Ishikawa (cell line): ENCODE measurements around the gene GTF2A2.

Experiments used
- CEBPB ChIP-seq: IDR thresholded peaks from 2 replicates; pipeline ENCODE4 v1.6.1; 2012
- CREB1 ChIP-seq: IDR thresholded peaks from 2 replicates; pipeline ENCODE4 v1.6.1; 2012; ENCODE audit warnings: low read depth
- EGR1 ChIP-seq: IDR thresholded peaks from 2 replicates; pipeline ENCODE4 v1.6.1; 2012
- EP300 ChIP-seq: IDR thresholded peaks from 2 replicates; pipeline ENCODE4 v1.6.1; 2012; ENCODE audit warnings: borderline replicate concordance
- FOXM1 ChIP-seq: IDR thresholded peaks from 2 replicates; pipeline ENCODE4 v1.6.1; 2012; ENCODE audit warnings: low read depth, borderline replicate concordance
- NFIC ChIP-seq: IDR thresholded peaks from 2 replicates; pipeline ENCODE4 v1.6.1; 2012
- RAD21 ChIP-seq: IDR thresholded peaks from 2 replicates; pipeline ENCODE4 v1.6.1; 2012; ENCODE audit warnings: low read depth
- TAF1 ChIP-seq: IDR thresholded peaks from 2 replicates; pipeline ENCODE4 v1.6.1; 2012; ENCODE audit warnings: low read depth, mild to moderate bottlenecking
- TCF12 ChIP-seq: IDR thresholded peaks from 2 replicates; pipeline ENCODE4 v1.6.1; 2012; ENCODE audit warnings: low read depth
- TEAD4 ChIP-seq: IDR thresholded peaks from 2 replicates; pipeline ENCODE4 v1.6.1; 2012
- YY1 ChIP-seq: IDR thresholded peaks from 2 replicates; pipeline ENCODE4 v1.6.1; 2012; ENCODE audit warnings: low read depth
- ZBTB7A ChIP-seq: IDR thresholded peaks from 2 replicates; pipeline ENCODE4 v1.6.1; 2012; ENCODE audit warnings: low read depth
- TF ChIP-seq, protein P1 (sequence below): IDR thresholded peaks from 2 replicates; pipeline ENCODE4 v1.6.1; 2012
- TF ChIP-seq, protein P2 (sequence below): IDR thresholded peaks from 2 replicates; pipeline ENCODE4 v1.6.1; 2012

Gene GTF2A2

DNA sequence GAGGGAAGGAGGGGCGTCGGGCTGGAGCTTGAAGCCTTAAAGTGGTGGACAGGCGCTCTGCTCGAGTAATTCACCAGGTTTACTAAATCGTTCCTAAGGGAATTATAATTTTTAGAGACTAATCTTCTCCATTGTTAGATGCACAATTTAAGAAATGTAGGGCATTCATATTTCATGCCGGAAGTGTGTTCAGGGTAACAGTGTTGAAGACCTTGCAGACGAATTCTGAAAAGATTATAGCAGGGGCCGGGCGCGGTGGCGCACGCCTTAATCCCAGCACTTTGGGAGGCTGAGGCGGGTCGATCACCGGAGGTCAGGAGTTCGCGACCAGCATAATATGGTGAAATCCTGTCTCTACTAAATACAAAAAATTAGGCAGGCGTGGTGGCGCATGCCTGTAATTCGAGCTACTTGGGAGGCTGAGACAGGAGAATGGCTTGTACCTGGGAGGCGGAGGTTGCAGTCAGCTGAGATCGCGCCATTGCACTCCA, 365 bp upstream of the GTF2A2 start:
- TF ChIP-seq TEAD4 (no peak), CEBPB (no peak), EP300 (no peak), RAD21 (no peak), FOXM1 (no peak), EGR1 (no peak), CREB1 (no peak)
- TF ChIP-seq, protein P1, sequence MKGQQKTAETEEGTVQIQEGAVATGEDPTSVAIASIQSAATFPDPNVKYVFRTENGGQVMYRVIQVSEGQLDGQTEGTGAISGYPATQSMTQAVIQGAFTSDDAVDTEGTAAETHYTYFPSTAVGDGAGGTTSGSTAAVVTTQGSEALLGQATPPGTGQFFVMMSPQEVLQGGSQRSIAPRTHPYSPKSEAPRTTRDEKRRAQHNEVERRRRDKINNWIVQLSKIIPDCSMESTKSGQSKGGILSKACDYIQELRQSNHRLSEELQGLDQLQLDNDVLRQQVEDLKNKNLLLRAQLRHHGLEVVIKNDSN, result no peak
- TF ChIP-seq, protein P2, sequence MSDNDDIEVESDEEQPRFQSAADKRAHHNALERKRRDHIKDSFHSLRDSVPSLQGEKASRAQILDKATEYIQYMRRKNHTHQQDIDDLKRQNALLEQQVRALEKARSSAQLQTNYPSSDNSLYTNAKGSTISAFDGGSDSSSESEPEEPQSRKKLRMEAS, result no peak

DNA sequence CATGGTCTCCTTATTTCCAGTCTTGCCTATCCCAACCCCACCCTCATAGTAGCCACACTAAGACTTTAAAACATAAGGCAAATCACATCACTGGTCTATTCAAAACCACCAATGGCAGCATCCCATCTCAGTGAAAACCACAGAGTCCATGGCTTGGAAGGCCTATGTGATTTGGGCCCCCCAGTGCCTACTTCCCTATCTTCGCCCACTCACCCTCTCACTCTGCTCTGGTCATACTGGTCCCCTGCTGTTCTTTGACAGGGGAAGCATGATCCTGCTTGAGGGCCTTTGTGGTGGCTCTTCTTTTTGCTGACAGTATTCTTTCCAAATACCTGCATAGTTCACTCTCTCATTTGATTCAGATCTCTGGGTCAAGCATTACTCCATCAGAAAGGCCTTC, 3.3 kb downstream of the GTF2A2 start:
- no peak for TF ChIP-seq TCF12
- no peak for TF ChIP-seq EP300
- no peak for TF ChIP-seq ZBTB7A
- TF ChIP-seq EGR1, result no peak
- no peak for TF ChIP-seq TEAD4
- no peak for TF ChIP-seq TAF1

DNA sequence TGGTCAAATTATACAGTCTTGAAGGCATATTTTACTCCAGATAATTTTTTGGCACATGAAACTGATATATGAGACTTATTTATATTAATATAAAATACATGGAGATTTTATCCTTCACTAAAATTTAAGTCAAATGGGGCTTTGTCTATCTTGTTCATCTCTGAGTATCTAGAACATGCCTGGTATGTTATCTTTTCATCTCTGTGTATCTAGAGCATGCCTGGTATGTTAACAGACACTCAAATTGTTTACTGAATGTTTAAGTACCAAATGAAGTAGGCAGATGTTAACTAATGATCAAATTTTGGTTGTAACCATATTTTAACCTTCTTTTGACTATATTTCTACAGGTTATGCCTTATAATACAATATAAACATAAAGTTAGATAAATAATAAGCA, 7.7 kb downstream of the GTF2A2 start:
- TF ChIP-seq, protein P2, result no peak
- TF ChIP-seq CREB1 (no peak), TAF1 (no peak), FOXM1 (no peak), NFIC (no peak), EP300 (no peak)

DNA sequence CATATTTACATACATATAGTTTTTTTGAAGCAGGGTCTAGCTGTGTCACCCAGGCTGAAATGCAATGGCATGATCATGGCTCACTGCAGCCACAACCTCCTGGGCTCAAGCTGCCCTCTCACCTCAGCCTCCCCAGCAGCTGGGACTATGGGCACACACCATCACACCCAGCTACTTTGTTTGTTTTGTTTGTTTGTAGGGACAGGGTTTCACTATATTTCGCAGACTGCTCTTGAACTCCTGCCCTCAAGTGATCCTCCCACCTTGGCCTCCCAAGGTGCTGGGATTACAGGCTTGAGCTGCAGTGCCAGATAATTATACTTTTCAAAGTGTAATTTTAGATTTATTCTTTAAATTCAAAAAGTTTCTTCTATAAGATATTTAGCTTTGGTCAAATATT, 10.2 kb downstream of the GTF2A2 start:
- TF ChIP-seq CREB1, result no peak
- TF ChIP-seq TEAD4, result no peak
- TF ChIP-seq TCF12, result no peak
- TF ChIP-seq TAF1, result no peak
- TF ChIP-seq CEBPB, result no peak
- TF ChIP-seq ZBTB7A, result no peak
- TF ChIP-seq, protein P1, result no peak
- TF ChIP-seq FOXM1, result no peak
- TF ChIP-seq EGR1, result no peak
- no peak for TF ChIP-seq EP300
- TF ChIP-seq, protein P2, result no peak
- no peak for TF ChIP-seq RAD21
- no peak for TF ChIP-seq YY1

DNA sequence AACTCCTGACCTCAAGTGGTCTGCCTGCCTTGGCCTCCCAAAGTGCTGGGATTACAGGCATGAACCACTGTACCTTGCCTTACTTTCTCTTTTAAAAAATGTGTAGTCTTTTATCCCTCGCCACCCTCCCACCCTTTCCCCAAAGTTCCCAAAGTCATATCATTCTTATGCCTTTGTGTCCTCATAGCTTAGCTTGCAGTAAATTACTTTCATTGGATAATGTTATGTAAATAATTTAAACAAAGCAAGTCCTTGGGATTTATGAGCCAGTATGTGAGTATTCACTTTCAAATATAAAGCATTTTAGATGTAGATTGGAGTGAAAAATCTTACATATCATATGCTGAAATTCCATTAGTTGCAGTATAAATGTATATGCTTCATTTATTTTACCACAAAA, 11.0 kb downstream of the GTF2A2 start:
- TF ChIP-seq TAF1, result no peak
- no peak for TF ChIP-seq NFIC
- TF ChIP-seq YY1, result no peak
- TF ChIP-seq, protein P1, result no peak
- TF ChIP-seq ZBTB7A, result no peak
- TF ChIP-seq, protein P2, result no peak
- no peak for TF ChIP-seq CREB1
- no peak for TF ChIP-seq TEAD4

DNA sequence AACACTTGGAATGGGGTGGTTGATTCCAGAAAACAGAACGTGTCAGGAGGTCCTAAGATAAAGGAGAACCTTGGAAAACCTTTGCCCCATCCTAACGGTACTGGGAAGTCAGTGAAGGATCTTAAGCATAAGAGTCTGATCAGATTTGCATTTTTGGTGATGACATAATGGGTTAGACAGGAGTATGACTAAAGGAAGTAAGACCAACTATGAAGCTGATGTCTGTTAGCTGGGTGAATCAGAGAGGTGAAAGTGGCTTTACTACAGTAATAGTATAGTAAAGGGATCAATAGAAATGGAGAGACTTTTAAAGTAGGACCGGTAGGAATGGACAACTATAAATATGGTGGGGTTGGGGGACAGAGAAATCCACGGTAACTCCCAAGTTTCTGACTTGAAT, 12.6 kb downstream of the GTF2A2 start:
- TF ChIP-seq CREB1, result no peak
- TF ChIP-seq TCF12, result no peak
- no peak for TF ChIP-seq ZBTB7A
- TF ChIP-seq RAD21, result no peak
- no peak for TF ChIP-seq CEBPB
- TF ChIP-seq EGR1, result no peak
- TF ChIP-seq, protein P1, result no peak
- TF ChIP-seq TEAD4, result no peak
- TF ChIP-seq, protein P2, result no peak
- TF ChIP-seq YY1, result no peak
- no peak for TF ChIP-seq NFIC

DNA sequence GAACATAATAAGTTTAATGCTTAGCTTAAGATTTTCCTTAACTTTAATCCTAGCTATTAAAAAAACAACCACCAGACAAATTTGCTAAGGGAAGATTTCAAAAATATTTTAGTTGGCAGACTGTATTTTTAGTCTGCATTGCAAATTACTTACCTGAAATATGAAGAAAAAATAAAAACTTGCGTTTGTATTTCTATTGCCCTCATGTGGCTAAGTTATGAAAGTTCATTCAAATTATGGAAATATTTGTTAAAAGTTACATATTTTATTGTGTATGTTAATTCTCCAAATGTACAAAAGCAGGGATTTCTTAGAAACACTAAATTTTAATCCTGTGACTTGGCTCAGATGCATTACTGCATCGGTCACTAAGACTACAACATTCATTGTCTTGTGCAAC, 15.0 kb downstream of the GTF2A2 start:
- TF ChIP-seq, protein P1, result no peak
- no peak for TF ChIP-seq CEBPB
- TF ChIP-seq, protein P2, result no peak
- TF ChIP-seq RAD21, result no peak
- TF ChIP-seq FOXM1, result no peak
- no peak for TF ChIP-seq TCF12

DNA sequence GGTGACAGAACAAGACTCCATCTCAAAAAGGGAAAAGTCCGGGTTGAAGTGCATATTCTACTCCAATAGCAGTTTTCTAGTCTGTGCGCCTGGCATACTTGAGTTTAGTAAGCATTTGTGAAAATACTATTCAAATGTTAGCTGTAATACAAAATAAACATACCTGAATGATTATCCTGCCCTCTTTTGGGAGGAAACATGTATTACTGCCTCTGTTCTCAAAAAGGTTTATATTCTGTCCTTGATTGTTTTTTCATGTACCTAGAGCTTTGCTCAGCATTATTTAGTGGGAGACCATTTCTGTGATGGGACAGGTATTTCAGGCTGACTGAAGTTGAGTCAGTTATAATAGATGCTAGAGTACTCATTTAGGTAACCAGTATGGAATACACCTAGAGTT, 19.8 kb downstream of the GTF2A2 start:
- TF ChIP-seq RAD21, result 0 out of 2 replicates have a peak, but pooled peaks have one; percentile 5
